ENCODE data around the gene TBC1D23.

The TBC1D23 gene

DNA sequence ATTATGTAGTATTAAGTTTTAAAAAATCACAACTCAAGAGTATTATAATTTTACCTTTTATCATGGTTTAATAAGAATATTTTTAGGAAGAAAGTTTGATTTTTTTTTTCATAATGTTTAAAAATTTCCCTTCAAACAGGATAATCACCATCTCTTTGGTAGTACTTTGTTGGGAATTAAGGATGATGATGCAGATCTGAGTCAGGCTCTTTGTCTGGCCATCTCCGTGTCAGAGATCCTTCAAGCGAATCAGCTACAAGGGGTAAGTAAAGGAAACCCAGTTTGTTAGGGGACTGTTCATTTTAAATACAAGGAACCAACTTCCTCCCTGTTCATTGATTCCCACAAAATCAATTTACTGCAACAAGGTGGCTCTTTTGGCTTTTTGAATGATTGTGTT is 37.0 kb downstream of the TBC1D23 start:
- no peak overlapping the region for H2AFZ ChIP-seq (ENCODE audit: low read length)
- TF ChIP-seq EZH2phosphoT487 (IDR thresholded peaks at IDR 0.05; ENCODE audit: borderline replicate concordance) = no peak
- TF ChIP-seq, protein P1, sequence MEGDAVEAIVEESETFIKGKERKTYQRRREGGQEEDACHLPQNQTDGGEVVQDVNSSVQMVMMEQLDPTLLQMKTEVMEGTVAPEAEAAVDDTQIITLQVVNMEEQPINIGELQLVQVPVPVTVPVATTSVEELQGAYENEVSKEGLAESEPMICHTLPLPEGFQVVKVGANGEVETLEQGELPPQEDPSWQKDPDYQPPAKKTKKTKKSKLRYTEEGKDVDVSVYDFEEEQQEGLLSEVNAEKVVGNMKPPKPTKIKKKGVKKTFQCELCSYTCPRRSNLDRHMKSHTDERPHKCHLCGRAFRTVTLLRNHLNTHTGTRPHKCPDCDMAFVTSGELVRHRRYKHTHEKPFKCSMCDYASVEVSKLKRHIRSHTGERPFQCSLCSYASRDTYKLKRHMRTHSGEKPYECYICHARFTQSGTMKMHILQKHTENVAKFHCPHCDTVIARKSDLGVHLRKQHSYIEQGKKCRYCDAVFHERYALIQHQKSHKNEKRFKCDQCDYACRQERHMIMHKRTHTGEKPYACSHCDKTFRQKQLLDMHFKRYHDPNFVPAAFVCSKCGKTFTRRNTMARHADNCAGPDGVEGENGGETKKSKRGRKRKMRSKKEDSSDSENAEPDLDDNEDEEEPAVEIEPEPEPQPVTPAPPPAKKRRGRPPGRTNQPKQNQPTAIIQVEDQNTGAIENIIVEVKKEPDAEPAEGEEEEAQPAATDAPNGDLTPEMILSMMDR (conservative IDR thresholded peaks at IDR 0.05; ENCODE audit: low read length) = no peak
- H3K9me3 ChIP-seq (ENCODE audit: insufficient read depth, low read depth, low read length) = no peaks in the 10 kb centered on the region
- H3K9ac ChIP-seq (ENCODE audit: low read depth, low read length, poor library complexity, severe bottlenecking) = no peak overlapping the region
- no peaks in the 10 kb centered on the region for H3F3A ChIP-seq (ENCODE audit: low read depth)
- no peaks in the 10 kb centered on the region for H4K20me1 ChIP-seq (ENCODE audit: insufficient read depth, low read length, poor library complexity, severe bottlenecking)
- no peaks in the 10 kb centered on the region for H3K9me2 ChIP-seq (replicated peaks; ENCODE audit: low read depth, low read length)
- no peaks in the 10 kb centered on the region for H3K4me1 ChIP-seq (ENCODE audit: insufficient read depth, low read length, poor library complexity, severe bottlenecking)
- H3K4me2 ChIP-seq (ENCODE audit: low read depth, low read length, poor library complexity, severe bottlenecking) = no peak overlapping the region
- H3K27me3 ChIP-seq (ENCODE audit: insufficient read depth, low read length, poor library complexity, severe bottlenecking) = no peaks in the 10 kb centered on the region
- no peak overlapping the region for H3K4me3 ChIP-seq (ENCODE audit: low read length, poor library complexity, severe bottlenecking)
- peaks cover 24% of the 10 kb centered on the region; the same call in 1 of the 2 replicates for H3K36me3 ChIP-seq (ENCODE audit: insufficient read depth, low read length)
- H3K79me2 ChIP-seq (ENCODE audit: insufficient read depth, low read length) = no peaks in the 10 kb centered on the region

DNA sequence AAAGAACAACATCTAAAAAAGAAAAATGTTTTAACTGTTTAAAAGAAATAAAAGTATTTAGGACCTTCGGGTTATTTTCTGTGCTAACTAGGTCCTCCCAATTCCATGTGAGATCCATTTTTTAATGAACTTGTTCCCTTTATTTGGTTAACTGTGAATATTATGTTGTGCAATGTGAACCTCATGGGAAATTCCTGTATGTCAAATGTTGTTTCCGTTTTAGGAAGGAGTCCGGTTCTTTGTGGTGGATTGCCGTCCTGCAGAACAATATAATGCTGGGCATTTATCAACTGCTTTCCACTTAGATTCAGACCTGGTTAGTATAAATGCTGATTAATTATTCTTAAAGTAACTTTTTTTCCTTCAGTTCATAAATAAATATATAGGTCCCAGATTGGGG is 38.2 kb downstream of the TBC1D23 start:
- Histone ChIP-seq H2AFZ (ENCODE audit: low read length) (no peak overlapping the region), H3K36me3 (ENCODE audit: insufficient read depth, low read length) (peaks cover 27% of the 10 kb centered on the region; the same call in 1 of the 2 replicates), H3K9me2 (replicated peaks; ENCODE audit: low read depth, low read length) (no peaks in the 10 kb centered on the region), H4K20me1 (ENCODE audit: insufficient read depth, low read length, poor library complexity, severe bottlenecking) (no peaks in the 10 kb centered on the region), H3K79me2 (ENCODE audit: insufficient read depth, low read length) (no peaks in the 10 kb centered on the region), H3K4me3 (ENCODE audit: low read length, poor library complexity, severe bottlenecking) (no peak overlapping the region), H3K9me3 (ENCODE audit: insufficient read depth, low read depth, low read length) (no peaks in the 10 kb centered on the region), H3K4me1 (ENCODE audit: insufficient read depth, low read length, poor library complexity, severe bottlenecking) (no peaks in the 10 kb centered on the region), H3K9ac (ENCODE audit: low read depth, low read length, poor library complexity, severe bottlenecking) (no peak overlapping the region), H3F3A (ENCODE audit: low read depth) (no peaks in the 10 kb centered on the region), H3K27me3 (ENCODE audit: insufficient read depth, low read length, poor library complexity, severe bottlenecking) (no peaks in the 10 kb centered on the region), H3K4me2 (ENCODE audit: low read depth, low read length, poor library complexity, severe bottlenecking) (no peak overlapping the region)
- no peak for TF ChIP-seq EZH2phosphoT487 (IDR thresholded peaks at IDR 0.05; ENCODE audit: borderline replicate concordance)
- TF ChIP-seq, protein P1 (conservative IDR thresholded peaks at IDR 0.05; ENCODE audit: low read length) = no peak

DNA sequence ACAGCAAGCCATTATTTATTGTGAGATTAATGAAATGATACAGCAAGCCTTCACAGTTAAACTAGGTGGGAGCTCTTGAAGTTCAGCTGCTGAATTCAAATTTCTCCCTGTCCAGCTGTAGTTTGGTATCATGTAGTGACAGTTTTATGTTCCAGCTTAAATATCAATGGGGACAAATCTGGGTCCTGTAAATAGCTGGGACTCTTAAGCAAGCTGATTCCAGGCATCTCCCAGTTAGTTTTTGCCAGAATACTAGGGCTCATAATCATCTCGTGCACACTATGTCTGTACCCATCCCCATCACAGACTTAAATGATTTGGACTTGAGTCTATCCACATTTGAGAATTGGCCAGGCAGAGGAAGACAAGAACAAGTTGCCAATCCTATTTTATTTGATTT is 45.9 kb downstream of the TBC1D23 start:
- Histone ChIP-seq H3K9me2 (replicated peaks; ENCODE audit: low read depth, low read length) (no peaks in the 10 kb centered on the region), H2AFZ (ENCODE audit: low read length) (no peak overlapping the region), H3K9ac (ENCODE audit: low read depth, low read length, poor library complexity, severe bottlenecking) (no peak overlapping the region), H4K20me1 (ENCODE audit: insufficient read depth, low read length, poor library complexity, severe bottlenecking) (no peaks in the 10 kb centered on the region), H3K36me3 (ENCODE audit: insufficient read depth, low read length) (peaks cover 26% of the 10 kb centered on the region; the same call in 1 of the 2 replicates), H3K9me3 (ENCODE audit: insufficient read depth, low read depth, low read length) (no peaks in the 10 kb centered on the region), H3F3A (ENCODE audit: low read depth) (no peaks in the 10 kb centered on the region), H3K4me2 (ENCODE audit: low read depth, low read length, poor library complexity, severe bottlenecking) (no peak overlapping the region), H3K79me2 (ENCODE audit: insufficient read depth, low read length) (no peaks in the 10 kb centered on the region), H3K4me3 (ENCODE audit: low read length, poor library complexity, severe bottlenecking) (no peak overlapping the region), H3K27me3 (ENCODE audit: insufficient read depth, low read length, poor library complexity, severe bottlenecking) (no peaks in the 10 kb centered on the region), H3K4me1 (ENCODE audit: insufficient read depth, low read length, poor library complexity, severe bottlenecking) (no peaks in the 10 kb centered on the region)
- no peak for TF ChIP-seq EZH2phosphoT487 (IDR thresholded peaks at IDR 0.05; ENCODE audit: borderline replicate concordance)
- TF ChIP-seq, protein P1 (conservative IDR thresholded peaks at IDR 0.05; ENCODE audit: low read length) = no peak
